ENCODE results near the gene ILF2.

DNA sequence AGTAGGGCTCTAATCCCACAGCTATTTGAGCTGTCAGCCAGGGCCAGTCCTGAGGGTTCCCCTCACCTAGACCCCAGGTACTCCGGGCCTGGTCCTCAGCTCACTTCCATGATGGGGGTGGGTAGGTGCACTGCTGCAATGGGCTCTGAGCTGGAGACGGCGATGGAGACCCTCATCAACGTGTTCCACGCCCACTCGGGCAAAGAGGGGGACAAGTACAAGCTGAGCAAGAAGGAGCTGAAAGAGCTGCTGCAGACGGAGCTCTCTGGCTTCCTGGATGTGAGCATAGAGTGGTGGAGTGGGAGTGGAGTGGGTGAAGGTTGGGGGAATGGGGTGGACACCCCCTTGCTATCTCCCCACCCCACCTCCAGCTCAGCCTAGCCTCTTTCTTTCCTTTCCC, 40.4 kb downstream of the ILF2 start:
- no peak for TF ChIP-seq CTCF (optimal IDR thresholded peaks at IDR 0.05 in 1 of 3, IDR thresholded peaks at IDR 0.05 in 1 of 3, conservative IDR thresholded peaks at IDR 0.05 in 1 of 3; ENCODE audit: extremely low read depth in 1 of 3, insufficient read depth in 2 of 3, low read length in 3 of 3)
- TF ChIP-seq EZH2 (IDR thresholded peaks at IDR 0.05; ENCODE audit: low read length) = no peak

Data from keratinocyte (primary cell).